ENCODE results near the gene FBXW5.

The FBXW5 gene

GRCh38 chr9:136981588-136982231, 37.2 kb upstream of the FBXW5 start:
- ATAC-seq (replicated peaks) (no peak), DNase-seq (no peak)
- Mint-ChIP-seq H3K27me3 (peaks cover 38 to 80% of the 10 kb centered on the region in 2 donors), H3K9me3 (no peaks in the 10 kb centered on the region), H3K4me1 (peaks cover 0 to 5% of the 10 kb centered on the region in 2 donors), H3K4me3 (no peak overlapping the region), H3K27ac (no peak overlapping the region), H3K36me3 (peaks cover 0 to 4% of the 10 kb centered on the region in 2 donors)

DNA sequence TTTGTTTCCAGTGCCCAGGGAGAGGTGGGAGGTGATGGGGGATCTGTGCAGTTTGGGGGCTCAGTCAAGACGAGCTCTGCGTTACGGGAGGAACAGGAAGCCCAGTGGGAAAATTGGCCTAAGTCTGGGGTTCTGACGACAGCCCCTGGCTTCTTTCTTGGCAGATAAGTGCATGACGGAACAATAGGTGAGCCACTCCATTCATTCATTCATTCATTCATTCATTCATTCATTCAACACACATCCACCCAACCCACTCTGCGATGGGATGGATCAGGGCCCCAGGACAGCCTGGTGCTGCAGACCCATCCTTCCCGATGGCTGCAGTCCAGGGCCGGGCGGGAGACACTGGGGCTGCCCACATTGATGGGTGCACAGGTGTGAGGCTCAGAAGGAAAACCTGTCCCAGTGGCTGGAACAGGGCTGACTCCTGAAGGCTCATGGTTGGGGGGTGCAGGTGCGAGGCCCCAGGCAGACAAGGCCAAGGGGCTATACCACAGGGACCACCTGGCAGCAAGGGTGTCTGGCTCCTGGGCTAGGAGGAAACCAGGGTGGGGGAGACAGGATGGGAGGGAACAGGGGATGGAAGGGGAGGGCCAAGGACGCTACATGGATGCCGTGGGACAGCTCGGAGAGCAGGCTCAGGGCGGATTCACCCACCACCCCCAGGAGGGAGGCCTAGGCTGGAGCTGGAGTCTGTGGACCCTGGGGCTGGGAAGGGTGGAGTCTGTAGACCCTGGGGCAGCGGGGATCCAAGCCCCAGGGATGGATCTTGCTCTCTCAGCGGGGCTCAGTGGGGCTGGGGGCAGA, 36.3 kb upstream of the FBXW5 start:
- no peaks in the 10 kb centered on the region for H3K9me3 Mint-ChIP-seq
- no peak overlapping the region for H3K27ac Mint-ChIP-seq
- peaks cover 0 to 4% of the 10 kb centered on the region in 2 donors for H3K36me3 Mint-ChIP-seq
- H3K4me3 Mint-ChIP-seq = no peak overlapping the region
- peaks cover 41 to 82% of the 10 kb centered on the region in 2 donors for H3K27me3 Mint-ChIP-seq
- H3K4me1 Mint-ChIP-seq = peaks cover 0 to 7% of the 10 kb centered on the region in 2 donors
- no peak for ATAC-seq (replicated peaks)
- no peak for DNase-seq

DNA sequence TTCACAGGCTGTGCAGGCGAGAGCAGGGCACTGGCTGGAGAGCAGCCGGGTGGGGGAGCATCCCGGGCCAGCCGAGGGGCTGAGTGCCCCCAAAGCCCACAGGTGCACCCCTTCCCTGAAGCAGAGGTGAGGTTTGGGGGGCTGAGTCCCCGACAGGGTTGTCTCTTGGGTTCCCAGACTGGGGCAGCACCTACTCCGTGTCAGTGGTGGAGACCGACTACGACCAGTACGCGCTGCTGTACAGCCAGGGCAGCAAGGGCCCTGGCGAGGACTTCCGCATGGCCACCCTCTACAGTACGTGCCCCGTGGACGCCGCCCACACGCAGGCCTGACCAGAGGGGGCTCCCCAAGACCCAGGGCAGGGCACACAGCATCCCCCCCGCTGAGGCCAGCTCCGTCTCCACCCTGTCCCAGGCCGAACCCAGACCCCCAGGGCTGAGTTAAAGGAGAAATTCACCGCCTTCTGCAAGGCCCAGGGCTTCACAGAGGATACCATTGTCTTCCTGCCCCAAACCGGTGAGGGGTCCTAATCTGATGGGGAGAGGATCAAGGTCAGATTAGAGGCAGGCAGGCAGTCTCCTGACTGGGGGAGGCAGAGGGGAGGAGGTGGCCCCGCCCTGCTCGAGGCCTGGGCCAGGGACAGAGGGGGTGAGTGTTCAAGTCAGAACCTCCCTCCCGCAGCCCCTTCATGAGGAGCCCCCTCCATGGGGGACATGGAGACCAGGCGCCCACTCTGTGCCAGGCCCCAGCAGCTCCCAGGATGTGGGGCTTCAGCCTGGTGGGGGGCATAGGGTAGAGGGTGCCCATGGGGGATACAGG, 35.4 kb upstream of the FBXW5 start:
- Mint-ChIP-seq H3K27ac (peak overlapping the region; percentile 5), H3K4me3 (no peak overlapping the region), H3K36me3 (peaks cover 0 to 4% of the 10 kb centered on the region in 2 donors), H3K9me3 (no peaks in the 10 kb centered on the region), H3K4me1 (peaks cover 0 to 7% of the 10 kb centered on the region in 2 donors), H3K27me3 (peaks cover 43 to 86% of the 10 kb centered on the region in 2 donors)
- ATAC-seq (replicated peaks) (no peak), DNase-seq (no peak)

DNA sequence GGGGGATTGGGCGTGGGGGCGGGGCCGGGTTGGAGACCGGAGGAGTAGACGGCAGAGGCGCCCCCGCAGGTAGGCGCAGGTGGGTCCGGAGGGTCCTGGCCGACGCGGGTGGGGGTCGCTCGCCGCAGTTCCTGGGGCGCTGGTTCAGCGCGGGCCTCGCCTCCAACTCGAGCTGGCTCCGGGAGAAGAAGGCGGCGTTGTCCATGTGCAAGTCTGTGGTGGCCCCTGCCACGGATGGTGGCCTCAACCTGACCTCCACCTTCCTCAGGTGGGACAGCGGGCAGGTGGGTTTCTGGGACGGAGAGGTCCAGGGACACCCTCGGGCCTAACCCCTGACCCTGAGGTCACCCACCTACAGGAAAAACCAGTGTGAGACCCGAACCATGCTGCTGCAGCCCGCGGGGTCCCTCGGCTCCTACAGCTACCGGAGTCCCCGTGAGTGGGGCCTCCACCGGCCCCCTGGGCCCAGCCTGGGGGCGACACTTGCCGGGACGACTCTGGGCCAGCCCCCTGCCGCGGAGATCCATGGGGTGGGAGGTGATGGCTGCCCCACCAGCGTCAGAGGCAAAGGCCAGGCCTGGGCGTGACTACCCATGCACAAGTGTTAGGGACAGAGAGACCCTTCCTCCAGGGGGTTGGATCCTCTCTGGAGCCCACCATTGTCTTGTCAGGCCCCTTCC, 34.5 kb upstream of the FBXW5 start:
- ATAC-seq (replicated peaks) = no peak
- Mint-ChIP-seq H3K4me3 (no peak overlapping the region), H3K9me3 (no peaks in the 10 kb centered on the region), H3K27me3 (peaks cover 41 to 79% of the 10 kb centered on the region in 2 donors), H3K4me1 (peaks cover 0 to 6% of the 10 kb centered on the region in 2 donors), H3K27ac (no peak overlapping the region), H3K36me3 (peaks cover 0 to 3% of the 10 kb centered on the region in 2 donors)
- no peak for DNase-seq

DNA sequence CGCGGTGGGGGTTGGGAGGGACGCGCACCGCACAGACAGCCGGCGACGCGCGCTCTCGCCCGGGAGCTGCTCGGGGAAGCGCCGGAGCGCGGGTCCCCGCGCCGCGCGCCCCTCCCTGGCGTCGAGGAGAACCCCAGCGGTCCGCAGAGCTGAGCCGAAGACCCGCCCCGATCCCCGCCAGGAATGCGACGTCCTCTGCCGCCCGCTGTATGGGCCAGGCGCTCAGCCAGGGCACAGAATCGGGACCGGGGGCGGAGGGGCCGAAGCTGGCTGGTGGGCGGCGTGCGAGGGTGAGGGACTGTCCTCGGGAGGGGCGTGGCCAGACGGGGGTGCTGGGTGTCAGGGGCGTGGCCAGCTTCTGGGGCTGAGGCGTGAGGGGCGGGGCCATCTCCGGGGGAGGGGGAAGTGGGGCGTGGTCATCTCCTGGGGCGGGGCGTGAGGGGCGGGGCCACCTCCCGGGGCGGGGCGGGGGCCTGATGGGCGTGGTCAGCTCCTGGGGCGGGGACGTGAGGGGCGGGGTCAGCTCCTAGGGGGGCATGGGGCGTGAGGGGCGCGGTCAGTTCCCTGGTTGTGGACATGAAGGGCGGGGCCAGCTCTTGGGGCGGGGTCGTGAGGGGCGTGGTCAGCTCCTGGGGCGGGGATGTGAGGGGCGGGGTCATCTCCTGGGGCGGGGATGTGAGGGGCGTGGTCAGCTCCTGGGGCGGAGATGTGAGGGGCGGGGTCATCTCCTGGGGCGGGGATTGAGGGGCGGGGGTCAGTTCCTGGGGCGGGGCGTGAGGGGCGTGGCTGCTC, 33.7 kb upstream of the FBXW5 start:
- no peak for DNase-seq
- H3K27ac Mint-ChIP-seq = no peak overlapping the region
- peaks cover 35 to 72% of the 10 kb centered on the region in 2 donors for H3K27me3 Mint-ChIP-seq
- ATAC-seq (replicated peaks) = peak; percentile 33 to 43
- H3K9me3 Mint-ChIP-seq = no peaks in the 10 kb centered on the region
- H3K4me3 Mint-ChIP-seq = no peak overlapping the region
- peaks cover 0 to 3% of the 10 kb centered on the region in 2 donors for H3K4me1 Mint-ChIP-seq
- no peaks in the 10 kb centered on the region for H3K36me3 Mint-ChIP-seq

DNA sequence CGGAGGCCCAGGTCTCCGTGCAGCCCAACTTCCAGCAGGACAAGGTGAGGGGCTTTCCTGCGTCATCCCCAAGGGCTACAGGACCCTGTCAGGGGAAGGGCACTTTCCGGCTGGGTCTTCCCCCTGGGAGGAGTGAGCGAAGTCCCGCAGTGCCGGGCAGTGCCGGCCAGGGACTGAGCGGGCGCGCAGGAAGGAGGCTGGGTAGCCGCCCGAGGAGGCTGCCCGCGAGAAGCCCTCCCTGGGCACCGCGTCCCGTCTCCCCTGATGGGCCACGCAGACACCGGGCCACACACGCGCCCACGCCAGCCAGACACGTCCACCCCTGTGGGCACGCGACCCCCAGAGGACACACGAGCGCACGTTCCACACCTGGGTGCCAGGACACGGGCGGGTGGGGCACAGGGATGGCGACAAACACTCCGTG, 33.1 kb upstream of the FBXW5 start:
- Mint-ChIP-seq H3K4me3 (peak overlapping the region in 1 of 2 donors; percentile 30), H3K36me3 (no peaks in the 10 kb centered on the region), H3K27me3 (peaks cover 30 to 71% of the 10 kb centered on the region in 2 donors), H3K9me3 (no peaks in the 10 kb centered on the region), H3K4me1 (peaks cover 0 to 3% of the 10 kb centered on the region in 2 donors), H3K27ac (no peak overlapping the region)
- no peak for DNase-seq
- ATAC-seq (replicated peaks) = no peak

DNA sequence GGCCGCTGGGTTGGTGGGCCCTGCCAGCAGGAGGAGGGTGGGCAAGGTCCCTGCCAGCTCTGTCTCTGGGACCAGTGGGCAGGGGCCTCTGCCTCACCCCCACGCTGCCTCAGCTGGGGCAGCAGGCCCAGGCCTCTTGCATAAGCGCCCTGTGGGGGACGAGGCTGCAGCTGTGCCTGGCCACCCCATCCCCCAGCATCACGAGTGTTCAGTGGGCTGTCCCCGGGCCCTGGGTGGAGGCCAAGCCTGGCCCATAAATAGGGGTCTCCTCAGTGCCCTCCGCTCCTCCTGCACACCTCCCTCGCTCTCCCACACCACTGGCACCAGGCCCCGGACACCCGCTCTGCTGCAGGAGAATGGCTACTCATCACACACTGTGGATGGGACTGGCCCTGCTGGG, 32.7 kb upstream of the FBXW5 start, which contains the start of gene PTGDS:
TSS of gene PTGDS (plus strand) at position 282 of the 400 bp plus-strand sequence. CDS start at position 357, 75 bp downstream.
- Mint-ChIP-seq H3K36me3 (no peaks in the 10 kb centered on the region), H3K27me3 (peaks cover 28 to 68% of the 10 kb centered on the region in 2 donors), H3K4me3 (peak within 1 kb of the TSS in 1 of 2 donors; percentile 64), H3K4me1 (peaks cover 0 to 3% of the 10 kb centered on the region in 2 donors), H3K9me3 (no peaks in the 10 kb centered on the region), H3K27ac (no peak within 1 kb of the TSS)
- no peak for ATAC-seq (replicated peaks)
- DNase-seq = no peak

GRCh38 chr9:136975644-136976043, 31.1 kb upstream of the FBXW5 start:
- H3K36me3 Mint-ChIP-seq = no peaks in the 10 kb centered on the region
- H3K27ac Mint-ChIP-seq = no peak overlapping the region
- no peaks in the 10 kb centered on the region for H3K9me3 Mint-ChIP-seq
- peak in 1 of 2 donors; percentile 14 for ATAC-seq (replicated peaks)
- H3K4me3 Mint-ChIP-seq = no peak overlapping the region
- peaks cover 0 to 3% of the 10 kb centered on the region in 2 donors for H3K4me1 Mint-ChIP-seq
- H3K27me3 Mint-ChIP-seq = peaks cover 20 to 52% of the 10 kb centered on the region in 2 donors
- no peak for DNase-seq

DNA sequence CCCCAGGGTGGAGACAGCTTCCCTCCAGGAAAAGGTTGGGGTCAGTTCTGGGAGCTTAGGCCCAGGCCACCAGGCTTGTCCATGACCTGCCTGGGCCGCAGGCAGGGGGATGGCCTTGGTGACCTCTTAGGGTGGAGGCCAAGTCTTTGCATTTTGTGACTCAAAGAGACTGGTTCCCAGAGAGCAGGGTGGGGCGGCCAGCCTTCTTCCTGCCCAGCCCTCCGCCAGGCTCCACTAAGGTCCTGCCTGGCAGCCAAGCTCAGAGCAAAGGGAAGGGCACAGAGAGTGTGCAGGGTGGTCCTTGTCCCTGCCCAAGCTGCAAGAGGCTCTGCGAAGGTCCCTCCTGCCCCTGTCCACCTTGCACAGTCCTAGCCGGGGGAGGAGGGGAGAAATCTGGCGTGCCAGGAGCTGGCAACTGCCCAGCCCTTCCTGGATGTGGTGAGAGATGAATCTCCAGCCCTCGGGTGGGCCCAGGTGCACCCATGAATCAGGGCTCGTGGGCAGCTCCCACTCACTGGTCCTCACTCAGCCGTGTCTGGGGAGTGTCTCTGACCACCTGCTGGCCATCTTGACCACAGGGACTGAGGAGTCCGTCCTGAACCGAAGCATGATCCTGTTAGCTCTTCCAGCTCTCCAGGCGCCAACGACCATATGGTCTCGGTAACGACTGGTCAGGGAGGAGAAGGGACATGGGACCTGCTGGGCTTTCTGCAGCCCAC, 30.4 kb upstream of the FBXW5 start:
- H3K4me3 Mint-ChIP-seq = no peak overlapping the region
- ATAC-seq (replicated peaks) (no peak), DNase-seq (no peak)
- H3K27ac Mint-ChIP-seq = no peak overlapping the region
- H3K36me3 Mint-ChIP-seq = no peaks in the 10 kb centered on the region
- no peaks in the 10 kb centered on the region for H3K9me3 Mint-ChIP-seq
- peaks cover 0 to 5% of the 10 kb centered on the region in 2 donors for H3K4me1 Mint-ChIP-seq
- peaks cover 20 to 52% of the 10 kb centered on the region in 2 donors for H3K27me3 Mint-ChIP-seq

- Mint-ChIP-seq H3K9me3 (no peaks in the 10 kb centered on the region), H3K27ac (no peak overlapping the region), H3K36me3 (no peaks in the 10 kb centered on the region), H3K27me3 (peaks cover 23 to 50% of the 10 kb centered on the region in 2 donors), H3K4me3 (no peak overlapping the region), H3K4me1 (peaks cover 0 to 5% of the 10 kb centered on the region in 2 donors)
- DNase-seq (no peak), ATAC-seq (replicated peaks) (no peak)
Measured at GRCh38 chr9:136973618-136974617, 29.4 kb upstream of the FBXW5 start.

- no peaks in the 10 kb centered on the region for H3K36me3 Mint-ChIP-seq
- H3K27ac Mint-ChIP-seq = no peak overlapping the region
- H3K27me3 Mint-ChIP-seq = peaks cover 23 to 53% of the 10 kb centered on the region in 2 donors
- no peak for ATAC-seq (replicated peaks)
- peaks cover 0 to 5% of the 10 kb centered on the region in 2 donors for H3K4me1 Mint-ChIP-seq
- H3K4me3 Mint-ChIP-seq = no peak overlapping the region
- DNase-seq = no peak
- H3K9me3 Mint-ChIP-seq = no peaks in the 10 kb centered on the region
Measured at GRCh38 chr9:136972743-136973142, 28.2 kb upstream of the FBXW5 start.

DNA sequence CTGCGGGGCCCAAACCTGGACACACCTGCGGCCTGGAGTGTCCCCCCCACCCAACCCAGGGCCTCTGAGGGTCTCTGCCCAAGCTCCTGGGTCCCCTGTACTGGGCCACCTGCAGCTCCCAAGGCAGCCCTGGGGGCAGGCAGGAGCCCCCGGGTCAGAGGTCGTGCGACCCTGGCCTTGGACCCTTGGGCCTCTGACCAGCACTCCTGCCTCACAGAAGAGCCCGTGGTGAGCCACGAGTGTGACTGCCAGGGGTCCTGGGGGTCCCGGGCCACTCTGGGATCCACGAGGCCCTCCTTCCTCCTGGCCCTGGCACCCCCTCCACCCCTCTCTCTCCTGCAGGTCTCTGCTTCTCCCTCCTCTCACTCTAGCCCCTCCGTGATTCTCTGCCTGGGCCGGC, 27.8 kb upstream of the FBXW5 start:
- Mint-ChIP-seq H3K4me3 (no peak overlapping the region), H3K9me3 (no peaks in the 10 kb centered on the region), H3K27ac (no peak overlapping the region), H3K36me3 (no peaks in the 10 kb centered on the region), H3K27me3 (peaks cover 20 to 49% of the 10 kb centered on the region in 2 donors), H3K4me1 (peaks cover 0 to 3% of the 10 kb centered on the region in 2 donors)
- ATAC-seq (replicated peaks) = no peak
- DNase-seq = no peak

Measured in stimulated activated naive B cell treated with anti-CD40 and anti-IgM and Interleukin-4, amounts not matched to agents 10 μg/mL and 1 μg/mL and 100 μg/mL, for 72 hours (primary cell).